IMR-90 (cell line): Measurements from ENCODE around the gene PDCL3. TPM values are rescaled to one million over a fixed set of nuclear protein-coding genes. Genes with fewer than 3 reads are reported as not detected.

Experiments used
- ATAC-seq: fragments of 200-7000 bp; cut with Tn5 transposase; 2 replicates; pipeline ENCODE4 v1.9.1; 2020; ENCODE audit warnings: low read depth, mild to moderate bottlenecking, moderate library complexity
- BruUV-seq: library from RNA; stranded (reverse); fragments of 400-500 nt; replicated peaks from 2 replicates; lab custom pipeline; 2021; lab: Mats Ljungman, UMichigan
- CTCF ChIA-PET: fragments of 300-600 bp; formaldehyde crosslinking; extraction: SDS; loops from one replicate; lab custom pipeline; 2021; ENCODE audit warnings: antibody characterized with exemption; lab: Yijun Ruan, JAX
- POLR2A ChIA-PET: fragments of 300-600 bp; sonication (Branson Sonifier 250); formaldehyde crosslinking; loops from one replicate; lab custom pipeline; 2022; ENCODE audit warnings: antibody characterized with exemption; ENCODE audit not compliant: unreplicated experiment; lab: Charles Lee
- DNase-seq: peaks from one replicate; pipeline ENCODE4 v3.0.0; 2013
- H2AFZ ChIP-seq: replicated peaks from 2 replicates; pipeline ENCODE3; 2013; ENCODE audit warnings: low read length, mild to moderate bottlenecking; ENCODE audit not compliant: poor library complexity
- H2AK5ac ChIP-seq: 2 replicates; pipeline ENCODE4 v1.6.1; 2013; ENCODE audit warnings: low read depth, low read length, inconsistent platforms
- H2AK9ac ChIP-seq: replicated peaks from 2 replicates; pipeline ENCODE3; 2013; ENCODE audit warnings: mild to moderate bottlenecking, low read depth, low read length, moderate library complexity; ENCODE audit not compliant: poor library complexity
- H2BK120ac ChIP-seq: 2 replicates; pipeline ENCODE4 v1.6.1; 2013; ENCODE audit warnings: low read depth, low read length, inconsistent platforms
- H2BK15ac ChIP-seq: 3 replicates; pipeline ENCODE4 v1.6.1; 2013; ENCODE audit warnings: low read depth, low read length, inconsistent platforms
- H2BK20ac ChIP-seq: 2 replicates; pipeline ENCODE4 v1.6.1; 2013; ENCODE audit warnings: low read depth, mild to moderate bottlenecking, inconsistent platforms, low read length, moderate library complexity
- H2BK5ac ChIP-seq: 2 replicates; pipeline ENCODE4 v1.6.1; 2013; ENCODE audit warnings: mild to moderate bottlenecking, low read depth, low read length, inconsistent platforms; ENCODE audit not compliant: poor library complexity, severe bottlenecking
- H3K14ac ChIP-seq: replicated peaks from 2 replicates; pipeline ENCODE4 v1.6.1; 2013; ENCODE audit warnings: low read depth, low read length, inconsistent platforms
- H3K18ac ChIP-seq: 2 replicates; pipeline ENCODE4 v1.6.1; 2013; ENCODE audit warnings: low read depth, low read length, control low read depth
- H3K23ac ChIP-seq: 2 replicates; pipeline ENCODE4 v1.6.1; 2013; ENCODE audit warnings: low read depth, low read length, inconsistent platforms
- H3K27ac ChIP-seq: 2 replicates; pipeline ENCODE4 v1.5.1; 2013; ENCODE audit warnings: mild to moderate bottlenecking, control low read depth, low read length; ENCODE audit not compliant: insufficient read depth
- H3K27me3 ChIP-seq: 2 replicates; pipeline ENCODE4 v1.6.1; 2013; ENCODE audit warnings: low read length; ENCODE audit not compliant: control insufficient read depth, insufficient read depth
- H3K36me3 ChIP-seq: 2 replicates; pipeline ENCODE4 v1.6.1; 2013; ENCODE audit warnings: low read length, mixed read lengths; ENCODE audit not compliant: control insufficient read depth, insufficient read depth
- H3K4ac ChIP-seq: 2 replicates; pipeline ENCODE4 v1.6.1; 2013; ENCODE audit warnings: low read depth, low read length, inconsistent platforms
- H3K4me1 ChIP-seq: 2 replicates; pipeline ENCODE4 v1.6.1; 2013; ENCODE audit warnings: low read length, mixed read lengths; ENCODE audit not compliant: control insufficient read depth, insufficient read depth
- H3K4me2 ChIP-seq: 2 replicates; pipeline ENCODE4 v1.6.1; 2013; ENCODE audit warnings: low read depth, mild to moderate bottlenecking, control low read depth, low read length, moderate library complexity
- H3K4me3 ChIP-seq: 2 replicates; pipeline ENCODE4 v1.5.1; 2013; ENCODE audit warnings: low read depth, mild to moderate bottlenecking, control low read depth, low read length, moderate library complexity; ENCODE audit not compliant: insufficient read depth
- H3K56ac ChIP-seq: 2 replicates; pipeline ENCODE4 v1.6.1; 2013; ENCODE audit warnings: low read length, inconsistent platforms; ENCODE audit not compliant: insufficient read depth; ENCODE audit errors: extremely low read depth
- H3K79me1 ChIP-seq, 2 experiments: 2 replicates each; pipeline ENCODE4 v1.6.1; 2013; ENCODE audit warnings: low read length in 2 of 2, inconsistent platforms in 1 of 2, low read depth in 1 of 2
- H3K9ac ChIP-seq: 2 replicates; pipeline ENCODE4 v1.6.1; 2013; ENCODE audit warnings: low read depth, low read length, control low read depth
- H3K9me1 ChIP-seq: 2 replicates; pipeline ENCODE4 v1.6.1; 2013; ENCODE audit warnings: low read length, inconsistent platforms; ENCODE audit not compliant: insufficient read depth
- H3K9me3 ChIP-seq: 2 replicates; pipeline ENCODE4 v1.6.1; 2013; ENCODE audit warnings: low read length; ENCODE audit not compliant: control insufficient read depth, insufficient read depth
- H4K20me1 ChIP-seq: 2 replicates; pipeline ENCODE4 v1.6.1; 2013; ENCODE audit warnings: low read length, inconsistent platforms; ENCODE audit not compliant: insufficient read depth
- H4K5ac ChIP-seq: 2 replicates; pipeline ENCODE4 v1.6.1; 2013; ENCODE audit warnings: mild to moderate bottlenecking, low read depth, low read length, control low read depth
- H4K8ac ChIP-seq, 2 experiments: 2 replicates each; pipeline ENCODE4 v1.6.1; 2013; ENCODE audit warnings: low read depth in 2 of 2, low read length in 2 of 2, control low read depth in 1 of 2, inconsistent platforms in 1 of 2
- H4K91ac ChIP-seq: 2 replicates; pipeline ENCODE4 v1.6.1; 2013; ENCODE audit warnings: low read depth, low read length, inconsistent platforms; ENCODE audit not compliant: insufficient read depth
- BHLHE40 ChIP-seq: fragments of 150-350 bp; IDR thresholded peaks from 2 replicates; pipeline ENCODE4 v1.6.1; 2016; ENCODE audit warnings: mild to moderate bottlenecking, low read depth, low read length
- MAZ ChIP-seq: IDR thresholded peaks from 2 replicates; pipeline ENCODE4 v1.6.1; 2012; ENCODE audit warnings: low read depth, mild to moderate bottlenecking, low read length, improper control_type of control experiment, moderate library complexity, borderline replicate concordance
- MXI1 ChIP-seq: IDR thresholded peaks from 2 replicates; pipeline ENCODE4 v1.6.1; 2012; ENCODE audit warnings: low read depth, mild to moderate bottlenecking, low read length, moderate library complexity, borderline replicate concordance
- NFE2L2 ChIP-seq: fragments of 150-350 bp; IDR thresholded peaks from 2 replicates; pipeline ENCODE4 v1.6.1; 2016; ENCODE audit warnings: low read depth, mild to moderate bottlenecking, low read length
- POLR2A ChIP-seq: IDR thresholded peaks from 2 replicates; pipeline ENCODE4 v1.6.1; 2012; ENCODE audit warnings: mild to moderate bottlenecking, low read depth, low read length
- RAD21 ChIP-seq: IDR thresholded peaks from 2 replicates; pipeline ENCODE4 v1.6.1; 2012; ENCODE audit warnings: low read length, improper control_type of control experiment
- WGBS, 2 experiments: methylation state at CpG; one replicate each; pipeline versions ENCODE4 v1.1.5 to v1.1.7; 2013; ENCODE audit warnings: missing lambda C conversion rate in 2 of 2; ENCODE audit not compliant: insufficient read length in 1 of 2; ENCODE audit errors: extremely low coverage in 2 of 2; 5-methylcytosine and 5-hydroxymethylcytosine counted together
- dilution Hi-C: fragments of 300-500 bp; cut with HindIII; formaldehyde crosslinking; loops from one replicate; pipeline ENCODE4 v1.14.3; 2018; ENCODE audit warnings: low sequenced_read_pairs; ENCODE audit not compliant: unreplicated experiment
- in situ Hi-C: fragments of 300-500 bp; cut with MboI; formaldehyde crosslinking; loops from 3 replicates; pipeline ENCODE4 v1.14.3; 2019; ENCODE audit warnings: low sequenced_read_pairs, inconsistent platforms, mixed read lengths
- intact Hi-C: fragments of 100-400 bp; cut with micrococcal nuclease; formaldehyde crosslinking; loops from 2 replicates; pipeline ENCODE4 v1.10.0; 2022
- polyA plus RNA-seq, 3 experiments: library from polyadenylated mRNA; depleted of rRNA; stranded (reverse); fragments of >200 nt; gene quantifications; 2 replicates each; pipeline ENCODE4 v1.2.3, GENCODE V29; 2012; ENCODE audit warnings: low replicate concordance in 1 of 3
- total RNA-seq: library from RNA; depleted of rRNA; stranded (reverse); fragments of >200 nt; gene quantifications from 2 replicates; pipeline ENCODE4 v1.2.3, GENCODE V29; 2012
- TF ChIP-seq, protein P1 (sequence below): conservative IDR thresholded peaks from 2 replicates; pipeline ENCODE4 v1.5.1; 2012; ENCODE audit warnings: mild to moderate bottlenecking, low read depth, low read length, improper control_type of control experiment

PDCL3 gene
- total and polyA plus RNA-seq, 2 of the 4 experiments (the other 2 are of a cell fraction) = 9.5 to 26.4 TPM

- Histone ChIP-seq H3K27me3 (peaks cover 31% of the 10 kb centered on the region), H4K5ac (no peak overlapping the region), H3K79me1 (no peaks in the 10 kb centered on the region), H3K9me3 (no peaks in the 10 kb centered on the region), H3K23ac (no peak overlapping the region), H3K27ac (no peak overlapping the region), H2BK20ac (no peak overlapping the region), H3K4me1 (no peaks in the 10 kb centered on the region), H3K56ac (no peak overlapping the region), H3K36me3 (no peaks in the 10 kb centered on the region), H3K9me1 (0 out of 2 replicates have a peak, but pooled peaks cover 2% of the 10 kb centered on the region), H3K4me2 (no peak overlapping the region), H3K9ac (no peak overlapping the region), H2AK9ac (no peak overlapping the region), H2BK5ac (no peak overlapping the region), H2BK15ac (no peak overlapping the region), H3K14ac (no peak overlapping the region), H2BK120ac (no peak overlapping the region), H4K91ac (no peak overlapping the region), H2AK5ac (no peak overlapping the region), H4K20me1 (no peaks in the 10 kb centered on the region), H3K18ac (no peak overlapping the region), H4K8ac (no peak overlapping the region), H3K4me3 (no peak overlapping the region), H3K4ac (no peak overlapping the region), H2AFZ (no peak overlapping the region)
- ChIA-PET CTCF (interaction anchor here (0.6 kb wide), 1 partner anchor 940 kb away, joined by 3 read pairs; no protein-coding TSS in a partner anchor), POLR2A (no interaction called here)
- in situ Hi-C loops = loop anchor here (25.0 kb wide), 2 partner anchors 197 to 597 kb away; partner anchors contain the start of gene NPAS2
- intact Hi-C loops = no loop called here
- DNase-seq (no peak), ATAC-seq (no peak)
- TF ChIP-seq, protein P1, sequence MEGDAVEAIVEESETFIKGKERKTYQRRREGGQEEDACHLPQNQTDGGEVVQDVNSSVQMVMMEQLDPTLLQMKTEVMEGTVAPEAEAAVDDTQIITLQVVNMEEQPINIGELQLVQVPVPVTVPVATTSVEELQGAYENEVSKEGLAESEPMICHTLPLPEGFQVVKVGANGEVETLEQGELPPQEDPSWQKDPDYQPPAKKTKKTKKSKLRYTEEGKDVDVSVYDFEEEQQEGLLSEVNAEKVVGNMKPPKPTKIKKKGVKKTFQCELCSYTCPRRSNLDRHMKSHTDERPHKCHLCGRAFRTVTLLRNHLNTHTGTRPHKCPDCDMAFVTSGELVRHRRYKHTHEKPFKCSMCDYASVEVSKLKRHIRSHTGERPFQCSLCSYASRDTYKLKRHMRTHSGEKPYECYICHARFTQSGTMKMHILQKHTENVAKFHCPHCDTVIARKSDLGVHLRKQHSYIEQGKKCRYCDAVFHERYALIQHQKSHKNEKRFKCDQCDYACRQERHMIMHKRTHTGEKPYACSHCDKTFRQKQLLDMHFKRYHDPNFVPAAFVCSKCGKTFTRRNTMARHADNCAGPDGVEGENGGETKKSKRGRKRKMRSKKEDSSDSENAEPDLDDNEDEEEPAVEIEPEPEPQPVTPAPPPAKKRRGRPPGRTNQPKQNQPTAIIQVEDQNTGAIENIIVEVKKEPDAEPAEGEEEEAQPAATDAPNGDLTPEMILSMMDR = no peak
- no peak for TF ChIP-seq BHLHE40
- no peak for TF ChIP-seq MXI1
- no peak for TF ChIP-seq POLR2A
- no peak for TF ChIP-seq NFE2L2
- TF ChIP-seq RAD21 = no peak
- no peak for TF ChIP-seq MAZ
- BruUV-seq = no TSS peak
- no CpG with 5 or more reads among the region's 6 CpGs for WGBS, 2 experiments
- dilution Hi-C loops = no loop called here
Observed at GRCh38 chr2:100615471-100615870, 52.7 kb downstream of the PDCL3 start.
